PC-9 (cell line): ENCODE data around the gene ZNF497.

Experiments used
- CTCF ChIP-seq: fragments of 200-600 bp; sonication (generic); conservative IDR thresholded peaks from 2 replicates; pipeline ENCODE4 v1.6.1; 2017; ENCODE audit warnings: mixed run types, antibody characterized with exemption, mild to moderate bottlenecking, moderate library complexity
- EZH2 ChIP-seq: fragments of 200-600 bp; sonication (generic); IDR thresholded peaks from 2 replicates; pipeline ENCODE4 v1.8.0; 2017; ENCODE audit warnings: antibody characterized with exemption, low read depth

- no peak for TF ChIP-seq CTCF
- no peak for TF ChIP-seq EZH2
Observed at GRCh38 chr19:58398545-58398944, 36.0 kb upstream of the ZNF497 start.
